ENCODE results near the gene NELFB.

NELFB gene

GRCh38 chr9:137314561-137315560, 59.7 kb downstream of the NELFB start:
- no peak for DNase-seq (ENCODE audit: low read depth in 2 of 2)

GRCh38 chr9:137315581-137316011, 60.5 kb downstream of the NELFB start:
- DNase-seq (ENCODE audit: low read depth in 2 of 2): no peak

- no peak for DNase-seq (ENCODE audit: low read depth in 2 of 2)
These were observed 61.2 kb downstream of the NELFB start for GRCh38 chr9:137316012-137316981.

GRCh38 chr9:137317021-137317717, 62.0 kb downstream of the NELFB start:
- DNase-seq (ENCODE audit: low read depth in 2 of 2): no peak

GRCh38 chr9:137317718-137318511, 62.8 kb downstream of the NELFB start:
- DNase-seq (ENCODE audit: low read depth in 2 of 2): no peak

GRCh38 chr9:137318602-137319001, 63.5 kb downstream of the NELFB start:
- no peak for DNase-seq (ENCODE audit: low read depth in 2 of 2)

GRCh38 chr9:137319011-137319738, 64.0 kb downstream of the NELFB start:
- no peak for DNase-seq (ENCODE audit: low read depth in 2 of 2)

- DNase-seq (ENCODE audit: low read depth in 2 of 2): no peak
These were observed 64.8 kb downstream of the NELFB start for GRCh38 chr9:137319739-137320551.

- no peak for DNase-seq (ENCODE audit: low read depth in 2 of 2)
These were observed 65.6 kb downstream of the NELFB start for GRCh38 chr9:137320555-137321384.

- DNase-seq (ENCODE audit: low read depth in 2 of 2): no peak
These were observed 66.7 kb downstream of the NELFB start for GRCh38 chr9:137321726-137322361.
